ENCODE results near the gene FN3KRP.

- TF ChIP-seq, protein P1, sequence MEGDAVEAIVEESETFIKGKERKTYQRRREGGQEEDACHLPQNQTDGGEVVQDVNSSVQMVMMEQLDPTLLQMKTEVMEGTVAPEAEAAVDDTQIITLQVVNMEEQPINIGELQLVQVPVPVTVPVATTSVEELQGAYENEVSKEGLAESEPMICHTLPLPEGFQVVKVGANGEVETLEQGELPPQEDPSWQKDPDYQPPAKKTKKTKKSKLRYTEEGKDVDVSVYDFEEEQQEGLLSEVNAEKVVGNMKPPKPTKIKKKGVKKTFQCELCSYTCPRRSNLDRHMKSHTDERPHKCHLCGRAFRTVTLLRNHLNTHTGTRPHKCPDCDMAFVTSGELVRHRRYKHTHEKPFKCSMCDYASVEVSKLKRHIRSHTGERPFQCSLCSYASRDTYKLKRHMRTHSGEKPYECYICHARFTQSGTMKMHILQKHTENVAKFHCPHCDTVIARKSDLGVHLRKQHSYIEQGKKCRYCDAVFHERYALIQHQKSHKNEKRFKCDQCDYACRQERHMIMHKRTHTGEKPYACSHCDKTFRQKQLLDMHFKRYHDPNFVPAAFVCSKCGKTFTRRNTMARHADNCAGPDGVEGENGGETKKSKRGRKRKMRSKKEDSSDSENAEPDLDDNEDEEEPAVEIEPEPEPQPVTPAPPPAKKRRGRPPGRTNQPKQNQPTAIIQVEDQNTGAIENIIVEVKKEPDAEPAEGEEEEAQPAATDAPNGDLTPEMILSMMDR (IDR thresholded peaks at IDR 0.05): no peak
- TF ChIP-seq POLR2AphosphoS5 (IDR thresholded peaks at IDR 0.05; ENCODE audit: insufficient read depth in 1 of 2, low read depth in 1 of 2) (no peak), POLR2A (IDR thresholded peaks at IDR 0.05) (no peak)
These were observed 49.4 kb upstream of the FN3KRP start for GRCh38 chr17:82666931-82667667.
